ENCODE measurements around the gene PLEKHJ1.

Gene PLEKHJ1

DNA sequence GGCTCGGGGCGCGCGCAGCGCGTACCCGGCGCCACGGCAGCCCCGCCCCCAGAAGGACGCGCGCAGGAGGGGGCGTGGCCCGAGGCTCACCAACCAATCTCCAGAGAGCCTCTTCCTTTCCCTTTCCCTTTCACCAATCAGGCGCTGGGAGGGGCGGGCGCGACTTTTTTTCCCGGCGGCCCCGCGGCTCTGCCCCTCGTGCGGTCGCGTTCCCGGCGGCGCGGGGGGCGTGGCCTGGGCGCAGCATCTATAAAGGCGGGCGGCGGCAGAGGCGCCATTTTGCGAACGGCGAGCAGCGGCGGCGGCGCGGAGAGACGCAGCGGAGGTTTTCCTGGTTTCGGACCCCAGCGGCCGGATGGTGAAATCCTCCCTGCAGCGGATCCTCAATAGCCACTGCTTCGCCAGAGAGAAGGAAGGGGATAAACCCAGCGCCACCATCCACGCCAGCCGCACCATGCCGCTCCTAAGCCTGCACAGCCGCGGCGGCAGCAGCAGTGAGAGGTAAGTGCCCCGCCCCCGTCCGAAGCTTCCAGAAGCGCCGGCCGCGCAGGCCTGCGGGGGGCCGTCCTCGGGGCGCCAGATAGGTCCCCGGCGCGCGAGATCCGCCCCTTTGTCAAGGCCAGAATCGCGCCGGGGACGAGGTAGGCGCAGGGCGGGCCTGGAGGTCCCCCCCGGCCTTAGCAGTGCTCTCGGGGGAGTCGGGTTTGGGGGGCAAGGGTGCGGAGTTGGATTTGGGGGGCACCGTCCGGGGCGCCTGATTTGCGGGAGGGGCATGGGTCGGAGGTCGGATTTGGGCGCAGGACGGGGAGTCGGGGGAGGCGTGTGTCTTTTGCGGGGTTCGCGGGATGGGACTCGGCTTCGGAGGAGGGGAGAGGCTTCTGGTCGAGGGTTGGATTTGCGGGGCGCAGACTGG, 33.4 kb upstream of the PLEKHJ1 start:
- peak; percentile 99 for DNase-seq (ENCODE audit: low read depth)

DNA sequence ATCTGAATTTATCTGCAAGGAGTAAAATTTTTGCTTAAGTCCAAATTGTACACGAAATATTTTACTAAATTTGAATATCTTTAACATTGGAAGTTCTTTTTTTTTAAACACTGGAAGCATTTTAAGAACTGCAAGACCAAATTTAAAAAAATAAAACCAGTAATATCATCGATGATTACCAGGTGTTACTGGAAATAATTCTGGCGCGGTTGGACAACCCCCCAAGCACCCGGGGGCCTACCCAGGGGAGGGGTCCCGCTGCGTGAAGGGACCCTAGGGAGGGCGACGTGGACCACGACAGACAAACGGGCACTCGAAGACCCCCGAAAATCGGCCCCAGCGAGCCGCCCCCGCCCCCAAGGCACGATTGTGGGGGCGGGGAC, 32.7 kb upstream of the PLEKHJ1 start:
- no peak for DNase-seq (ENCODE audit: low read depth)

DNA sequence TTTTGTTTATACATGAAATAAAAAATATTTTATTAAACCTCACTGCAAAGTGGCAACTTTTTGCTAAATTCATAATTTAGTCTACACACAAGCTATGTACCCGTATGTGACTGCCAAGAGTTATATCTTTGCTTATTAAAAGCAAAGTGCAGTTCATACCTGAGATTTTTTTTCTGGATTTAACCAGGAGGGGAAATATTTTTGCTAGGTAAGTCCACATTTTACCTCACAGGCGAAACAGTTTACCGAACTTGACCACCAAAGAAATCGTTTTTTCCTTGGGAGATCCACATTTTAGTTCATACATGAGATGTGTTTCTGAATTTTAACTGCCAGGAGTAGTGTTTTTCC, 32.3 kb upstream of the PLEKHJ1 start:
- DNase-seq (ENCODE audit: low read depth) = no peak

DNA sequence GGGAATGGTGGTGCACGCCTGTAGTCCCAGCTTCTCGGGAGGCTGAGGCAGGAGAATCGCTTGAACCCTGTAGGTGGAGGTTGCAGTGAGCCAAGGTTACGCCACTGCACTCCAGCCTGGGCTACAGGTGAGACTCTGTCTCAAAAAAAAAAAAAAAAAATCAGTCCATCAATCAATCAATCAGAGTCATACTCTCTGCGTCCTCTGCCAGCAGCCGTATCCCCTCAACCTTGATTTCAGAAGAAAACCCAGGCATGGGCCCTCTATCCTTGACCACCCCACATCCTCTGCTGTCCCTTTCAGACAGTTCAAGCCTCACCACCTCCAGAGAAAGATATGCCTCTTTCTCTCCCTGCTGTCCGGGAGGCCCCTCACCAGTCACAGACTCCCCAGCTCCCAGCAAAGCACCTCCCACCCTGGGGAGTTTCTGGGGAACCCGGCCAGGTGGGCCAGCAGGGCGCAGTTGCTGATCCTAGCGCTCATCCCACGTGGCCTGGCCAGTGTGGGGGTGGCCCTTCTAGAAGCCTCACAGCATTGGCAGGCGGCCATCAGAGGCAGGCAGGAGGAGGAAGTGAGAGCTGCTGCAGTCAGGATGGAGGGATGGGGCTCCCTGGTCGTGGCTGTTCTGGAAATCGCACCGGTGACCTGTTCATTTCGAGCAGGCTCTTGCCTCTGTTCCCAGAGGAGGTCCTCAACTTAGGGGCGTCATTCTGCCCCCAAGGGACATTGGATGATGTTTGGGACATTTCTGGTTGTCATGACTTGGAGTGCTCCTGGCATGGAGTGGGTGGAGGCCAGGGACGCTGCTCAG, 30.3 kb upstream of the PLEKHJ1 start:
- DNase-seq (ENCODE audit: low read depth) = peak; percentile 33

DNA sequence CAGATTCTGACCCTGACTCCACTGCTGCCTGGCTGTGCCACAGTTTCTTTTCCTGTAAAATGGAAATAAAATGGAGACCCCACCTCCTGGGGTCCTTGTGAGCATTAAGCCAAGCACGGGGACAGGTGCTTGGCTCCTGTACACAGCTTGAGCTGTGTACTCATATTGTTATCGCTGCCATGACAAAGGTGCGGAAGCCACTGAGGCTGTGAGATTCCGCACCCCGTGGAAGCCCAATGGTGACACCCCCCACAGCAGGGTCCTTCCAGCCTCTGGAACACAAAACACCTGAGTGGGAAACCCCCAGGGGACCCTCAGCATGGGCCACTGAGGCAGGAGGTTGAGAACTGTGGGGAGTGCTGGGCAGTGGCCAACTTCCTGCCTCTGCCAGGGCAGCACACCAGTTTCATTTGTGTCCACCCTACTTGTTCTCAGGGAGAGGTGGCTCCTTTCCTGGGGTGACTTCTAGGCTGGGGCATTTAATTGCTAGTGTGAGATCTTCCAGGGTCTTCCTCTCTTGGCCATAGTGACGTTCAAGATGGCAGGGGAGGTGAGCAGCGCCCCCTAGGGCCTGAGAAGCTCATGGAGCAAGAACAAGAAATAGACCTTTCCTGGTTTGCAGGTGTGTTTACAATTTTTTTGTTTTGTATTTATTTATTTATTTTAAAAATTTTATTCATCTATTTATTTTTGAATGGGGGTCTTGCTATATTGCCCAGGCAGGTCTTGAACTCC, 25.5 kb upstream of the PLEKHJ1 start:
- DNase-seq (ENCODE audit: low read depth) = peak; percentile 55

DNA sequence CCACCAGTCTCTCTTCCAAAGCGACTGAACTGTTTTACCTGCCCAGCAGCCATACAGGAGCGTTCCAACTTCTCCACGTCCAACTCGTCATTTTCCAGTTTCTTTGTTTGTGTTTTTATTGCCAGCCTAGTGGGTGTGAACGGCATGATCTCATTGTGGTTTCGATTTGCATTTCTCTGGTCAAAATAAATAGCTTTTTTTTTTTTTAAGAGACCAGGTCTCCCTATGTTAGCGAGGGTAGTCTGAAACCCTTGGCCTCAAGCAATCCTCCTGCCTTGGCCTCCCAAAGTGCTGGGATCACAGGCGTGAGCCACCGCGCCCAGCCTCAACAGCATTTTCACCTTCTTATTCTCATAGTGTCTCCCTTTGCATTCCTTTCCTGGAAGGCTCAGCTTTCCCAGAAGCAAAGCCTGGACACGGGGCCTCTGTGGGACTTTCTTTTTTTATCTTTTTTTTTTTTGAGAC, 24.2 kb upstream of the PLEKHJ1 start:
- no peak for DNase-seq (ENCODE audit: low read depth)

DNA sequence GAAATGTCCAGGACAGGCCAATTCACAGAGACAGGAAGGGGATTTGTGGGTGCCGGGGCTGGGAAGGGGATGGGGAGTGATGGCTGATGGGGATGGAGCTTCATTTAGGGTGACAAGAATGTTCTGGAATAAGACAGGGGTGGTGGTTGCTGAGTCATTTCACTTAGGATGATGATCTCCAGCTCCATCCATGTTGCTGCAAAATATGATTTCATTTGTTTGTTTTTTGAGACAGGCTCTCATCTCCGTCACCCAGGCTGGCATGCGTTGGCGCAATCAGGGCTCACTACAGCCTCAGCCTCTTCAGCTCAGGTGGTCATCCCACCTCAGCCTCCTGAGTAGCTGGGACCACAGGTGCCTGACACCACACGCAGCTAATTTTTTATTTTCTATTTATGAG, 23.2 kb upstream of the PLEKHJ1 start:
- DNase-seq (ENCODE audit: low read depth) = no peak

DNA sequence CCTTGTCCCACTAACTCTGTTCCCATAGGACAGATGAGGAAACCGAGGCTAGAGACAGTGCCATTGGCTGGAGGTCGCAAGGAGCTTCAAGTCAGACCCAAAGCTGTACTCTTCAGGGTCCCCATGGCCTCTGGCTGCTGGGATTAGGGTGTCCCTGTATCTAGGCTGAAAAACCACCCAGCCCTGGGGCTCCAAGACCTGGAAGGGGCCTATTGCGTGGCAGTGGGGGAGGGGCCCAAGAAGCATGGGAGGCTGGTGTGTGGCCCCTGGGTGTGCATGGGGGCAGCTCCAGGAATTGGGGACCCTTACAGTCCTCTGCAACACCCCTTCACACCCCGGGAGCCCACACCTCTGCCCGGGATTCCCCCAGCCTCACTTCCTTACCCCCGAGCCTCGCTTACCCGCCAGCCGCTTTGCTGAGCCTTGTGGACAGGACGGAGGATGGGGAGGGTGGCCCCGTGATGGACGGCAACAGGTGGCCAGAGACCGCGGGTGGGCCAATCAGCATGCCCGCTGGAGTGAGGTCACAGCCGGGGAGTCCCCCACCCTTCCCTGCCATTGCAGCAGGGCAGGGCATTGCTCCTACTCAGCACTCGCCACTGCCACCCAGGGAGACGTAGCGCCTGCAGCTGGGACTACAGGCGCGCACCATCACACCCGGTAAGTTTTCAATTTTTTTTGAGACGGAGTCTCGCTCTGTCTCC, 20.0 kb upstream of the PLEKHJ1 start, which contains the start of gene JSRP1:
JSRP1 (minus strand) TSS at position 436 of the 704 bp plus-strand sequence. CDS start 1,103 bp downstream, outside the sequence.
- no peak for DNase-seq (ENCODE audit: low read depth)

DNA sequence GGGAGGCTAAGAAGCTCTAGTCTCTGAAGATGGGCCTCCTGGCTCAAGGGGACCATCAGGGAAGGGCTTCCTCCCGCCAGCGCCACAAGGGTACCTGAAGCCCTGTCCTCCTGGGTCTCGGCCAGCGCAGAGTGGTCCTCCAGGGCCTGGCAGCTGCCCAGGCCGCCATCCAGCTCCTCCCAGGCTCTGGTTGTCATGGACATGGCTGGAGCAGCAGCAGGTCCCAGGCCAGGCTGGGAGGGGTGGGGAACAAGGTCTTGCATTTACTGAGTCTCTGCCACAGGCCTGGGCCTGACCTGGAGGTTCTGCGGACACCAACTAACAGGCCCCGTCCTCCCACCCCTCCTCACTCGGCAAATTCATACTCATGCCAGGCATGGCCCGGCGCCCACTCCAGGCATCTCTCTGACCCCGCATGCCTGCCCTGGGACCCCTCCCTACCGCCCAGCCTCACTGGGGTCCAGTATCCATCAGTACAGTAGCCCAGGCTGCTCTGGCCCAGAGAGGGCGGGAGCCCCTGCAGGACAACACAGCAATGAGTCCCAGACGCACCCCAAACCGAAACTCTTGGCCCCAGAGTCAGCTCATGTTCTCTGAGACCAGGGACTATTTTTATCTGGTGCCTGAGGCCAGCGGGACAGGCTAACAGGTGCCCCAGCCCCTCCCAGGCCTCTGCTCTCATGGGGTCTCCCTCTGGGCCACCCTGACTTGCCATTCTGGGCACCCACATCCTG, 19.1 kb upstream of the PLEKHJ1 start:
- no peak for DNase-seq (ENCODE audit: low read depth)

DNA sequence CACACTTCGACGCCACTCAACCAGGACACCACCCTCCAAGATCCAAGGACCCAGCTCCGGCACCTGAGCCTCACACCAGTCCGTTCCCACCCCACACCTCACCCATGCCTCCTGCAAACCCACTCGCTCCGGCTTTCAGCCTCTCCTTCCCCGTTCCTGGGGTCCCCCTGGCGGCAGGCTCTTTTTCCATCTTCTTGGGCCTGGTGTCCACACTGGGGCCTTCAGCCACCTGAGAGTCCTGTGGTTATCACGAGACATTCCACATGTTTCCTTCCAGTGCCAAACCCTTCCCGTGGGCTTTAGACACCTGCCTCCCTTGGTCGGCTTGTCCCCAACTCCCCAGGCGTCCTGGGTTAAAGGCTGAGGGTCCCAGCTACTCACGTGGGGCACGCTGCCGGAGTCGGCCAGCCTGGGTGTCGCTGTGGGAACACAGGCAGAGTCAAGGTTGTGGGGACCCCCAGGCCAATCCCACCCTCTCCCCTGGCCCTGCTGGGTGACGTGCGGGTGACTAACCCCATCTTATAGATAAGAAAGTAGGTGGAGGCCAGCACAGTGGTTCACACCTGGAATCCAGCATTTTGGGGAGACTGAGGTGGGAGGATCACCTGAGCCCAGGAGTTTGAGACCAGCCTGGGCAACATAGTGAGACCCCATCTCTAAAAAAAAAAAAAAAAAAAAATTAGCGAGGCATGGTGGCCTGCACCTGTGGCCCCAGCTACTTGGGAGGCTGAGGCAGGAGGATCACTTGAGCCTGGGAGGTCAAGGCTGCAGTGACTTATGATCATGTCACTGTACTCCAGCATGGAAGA, 18.1 kb upstream of the PLEKHJ1 start:
- DNase-seq (ENCODE audit: low read depth) = no peak

DNA sequence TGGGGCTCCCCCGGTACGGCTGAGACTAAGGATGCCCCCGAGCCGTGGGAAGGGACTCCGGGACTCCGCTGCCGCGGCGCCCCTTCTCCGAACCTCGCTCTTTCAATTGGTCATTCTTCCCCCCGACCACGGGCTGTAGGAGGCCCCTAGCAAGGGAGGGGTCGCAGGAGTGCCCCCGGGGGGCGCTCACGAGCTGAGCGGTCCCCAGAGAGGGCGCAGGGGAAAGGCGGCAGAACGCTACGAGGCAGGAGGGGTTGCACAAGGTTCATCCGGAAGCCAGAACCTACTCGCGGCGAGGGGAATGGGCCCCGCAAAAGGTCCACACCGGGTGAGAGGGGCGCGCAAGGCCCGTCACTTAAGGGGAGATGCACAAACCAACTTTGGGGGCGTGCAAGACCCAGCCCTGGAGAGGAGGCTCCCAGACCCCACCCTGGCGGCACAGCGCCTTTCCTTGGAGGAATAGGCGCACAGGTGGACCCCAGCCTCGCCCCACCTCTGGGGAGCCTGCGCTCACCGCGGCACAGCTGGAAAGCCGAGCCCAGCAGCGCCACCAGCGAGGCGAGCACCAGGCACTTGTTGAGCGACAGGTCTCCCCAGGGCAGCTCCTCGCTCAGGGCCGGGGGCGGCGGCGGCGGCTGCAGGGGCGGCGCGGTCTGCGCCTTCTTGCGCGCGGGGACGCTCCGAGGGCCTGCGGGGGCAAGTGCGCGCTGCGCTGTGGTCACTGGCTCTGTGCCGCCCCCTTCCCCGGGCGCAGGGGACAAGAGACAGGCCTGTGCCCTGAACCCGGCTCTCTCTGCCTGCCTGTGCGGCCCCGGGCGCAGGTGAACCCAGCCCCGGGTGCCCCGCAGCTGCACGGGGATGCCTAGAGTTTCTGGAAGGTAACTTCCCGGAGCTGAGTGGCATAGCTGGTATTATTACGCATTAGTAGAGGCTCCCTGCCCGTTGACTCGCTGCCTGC, 17.3 kb upstream of the PLEKHJ1 start:
- no peak for DNase-seq (ENCODE audit: low read depth)

DNA sequence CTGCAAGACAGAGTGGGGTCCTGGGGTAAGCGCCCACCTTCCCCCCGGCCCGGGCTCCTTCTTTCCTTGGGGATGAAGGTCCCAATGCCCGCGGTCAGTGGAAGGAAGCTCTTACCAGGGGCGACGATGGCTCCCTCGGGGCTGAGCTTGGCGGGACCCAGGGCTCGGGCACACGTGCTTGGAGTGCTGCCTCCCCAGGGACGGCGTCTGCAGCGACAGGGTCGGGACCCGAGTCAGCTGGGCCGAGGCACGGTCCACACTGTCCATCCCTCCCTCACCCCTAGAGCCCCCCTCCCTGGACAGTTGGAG, 16.6 kb upstream of the PLEKHJ1 start:
- DNase-seq (ENCODE audit: low read depth) = no peak

DNA sequence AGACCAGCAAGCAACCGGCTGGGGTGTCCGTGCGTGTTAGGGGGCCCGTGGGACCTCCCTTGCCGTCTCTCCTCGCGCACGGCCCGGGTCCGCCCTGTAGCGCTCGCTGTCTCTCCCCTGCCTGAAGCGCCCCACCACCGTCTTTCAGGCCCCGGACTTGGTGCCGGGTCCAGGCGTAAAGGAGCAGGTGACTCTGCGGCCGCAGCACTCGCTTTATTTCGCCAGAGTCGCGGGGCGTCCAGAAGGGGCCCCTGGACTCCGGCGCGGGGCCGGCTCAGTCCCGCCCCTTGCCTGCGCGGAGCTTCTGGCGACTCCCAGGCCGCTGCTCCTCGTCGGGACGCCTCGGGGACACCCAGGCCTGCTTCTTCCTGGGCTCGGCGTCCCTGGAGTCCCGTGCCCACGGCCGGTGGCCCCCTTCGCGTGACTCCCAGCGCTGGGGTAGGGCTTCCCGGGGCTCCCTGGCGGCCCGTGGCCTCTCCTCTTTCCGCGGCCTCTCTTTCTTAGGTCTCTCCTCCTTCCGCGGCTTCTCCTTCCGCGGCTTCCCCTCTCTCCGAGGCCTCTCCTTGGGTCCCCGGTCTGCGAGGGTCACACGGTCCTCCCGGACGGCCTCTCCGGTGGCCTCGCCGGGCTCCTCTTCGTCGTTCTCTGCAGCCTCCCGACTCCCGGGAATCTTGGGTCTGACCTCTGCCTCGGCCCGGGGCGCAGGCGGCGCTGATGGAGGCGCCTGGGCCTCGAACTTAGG, 16.1 kb upstream of the PLEKHJ1 start:
- DNase-seq (ENCODE audit: low read depth) = no peak

DNA sequence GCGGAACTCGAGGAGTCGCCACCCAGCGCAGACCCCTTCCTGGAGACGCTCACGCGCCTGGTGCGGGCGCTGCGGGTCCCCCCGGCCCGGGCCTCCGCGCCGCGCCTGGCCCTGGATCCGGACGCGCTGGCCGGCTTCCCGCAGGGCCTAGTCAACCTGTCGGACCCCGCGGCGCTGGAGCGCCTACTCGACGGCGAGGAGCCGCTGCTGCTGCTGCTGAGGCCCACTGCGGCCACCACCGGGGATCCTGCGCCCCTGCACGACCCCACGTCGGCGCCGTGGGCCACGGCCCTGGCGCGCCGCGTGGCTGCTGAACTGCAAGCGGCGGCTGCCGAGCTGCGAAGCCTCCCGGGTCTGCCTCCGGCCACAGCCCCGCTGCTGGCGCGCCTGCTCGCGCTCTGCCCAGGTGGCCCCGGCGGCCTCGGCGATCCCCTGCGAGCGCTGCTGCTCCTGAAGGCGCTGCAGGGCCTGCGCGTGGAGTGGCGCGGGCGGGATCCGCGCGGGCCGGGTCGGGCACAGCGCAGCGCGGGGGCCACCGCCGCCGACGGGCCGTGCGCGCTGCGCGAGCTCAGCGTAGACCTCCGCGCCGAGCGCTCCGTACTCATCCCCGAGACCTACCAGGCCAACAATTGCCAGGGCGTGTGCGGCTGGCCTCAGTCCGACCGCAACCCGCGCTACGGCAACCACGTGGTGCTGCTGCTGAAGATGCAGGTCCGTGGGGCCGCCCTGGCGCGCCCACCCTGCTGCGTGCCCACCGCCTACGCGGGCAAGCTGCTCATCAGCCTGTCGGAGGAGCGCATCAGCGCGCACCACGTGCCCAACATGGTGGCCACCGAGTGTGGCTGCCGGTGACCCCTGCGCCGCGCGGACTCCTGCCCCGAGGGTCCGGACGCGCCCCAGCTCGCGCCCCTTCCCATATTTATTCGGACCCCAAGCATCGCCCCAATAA, 15.3 kb upstream of the PLEKHJ1 start:
- no peak for DNase-seq (ENCODE audit: low read depth)

DNA sequence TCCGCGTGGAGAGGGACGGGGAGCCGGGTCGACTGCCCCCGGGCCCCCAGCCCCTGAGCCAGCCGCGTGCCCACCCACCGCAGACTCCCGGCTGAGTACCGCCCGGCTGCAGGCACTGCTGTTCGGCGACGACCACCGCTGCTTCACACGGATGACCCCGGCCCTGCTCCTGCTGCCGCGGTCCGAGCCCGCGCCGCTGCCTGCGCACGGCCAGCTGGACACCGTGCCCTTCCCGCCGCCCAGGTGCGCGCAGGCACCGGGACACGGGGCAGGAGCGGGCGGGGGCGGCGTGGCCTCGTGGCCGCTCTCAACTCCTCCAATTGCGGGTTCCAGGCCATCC, 14.6 kb upstream of the PLEKHJ1 start:
- DNase-seq (ENCODE audit: low read depth) = no peak

DNA sequence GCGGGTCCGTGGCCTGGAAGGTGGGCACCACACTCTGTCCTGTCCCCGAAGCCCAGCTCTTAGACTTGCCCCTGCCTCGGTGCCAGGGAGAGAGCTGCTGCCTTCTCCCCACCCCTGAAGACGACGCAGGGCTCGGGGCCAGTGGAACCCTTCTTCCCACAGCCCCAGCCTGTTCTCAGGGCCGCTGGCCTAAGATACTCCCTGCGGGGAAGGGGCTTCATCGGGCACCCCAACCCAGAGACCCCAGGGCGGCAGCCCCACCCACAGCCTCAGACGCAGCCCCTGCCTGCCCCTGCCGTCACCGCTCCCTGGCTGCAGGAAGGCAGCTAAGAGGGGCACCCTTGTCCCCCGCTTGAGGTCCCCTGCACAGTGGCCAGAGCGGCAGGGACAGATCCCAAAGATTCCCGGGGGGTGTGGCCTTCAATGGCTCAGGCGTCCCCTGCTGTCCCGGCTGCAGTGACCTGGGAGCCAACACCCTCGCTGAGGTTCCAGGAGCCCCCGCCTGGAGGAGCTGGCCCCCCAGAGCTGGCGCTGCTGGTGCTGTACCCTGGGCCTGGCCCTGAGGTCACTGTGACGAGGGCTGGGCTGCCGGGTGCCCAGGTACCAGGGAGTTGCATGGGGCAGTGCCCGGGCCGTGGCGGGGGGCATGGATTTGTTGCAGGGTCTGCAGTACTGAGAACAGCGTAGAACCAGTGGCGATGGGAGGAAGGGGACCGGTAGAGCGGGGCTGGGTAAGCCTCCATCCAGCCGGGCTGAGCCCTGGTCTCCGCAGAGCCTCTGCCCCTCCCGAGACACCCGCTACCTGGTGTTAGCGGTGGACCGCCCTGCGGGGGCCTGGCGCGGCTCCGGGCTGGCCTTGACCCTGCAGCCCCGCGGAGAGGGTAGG, 14.0 kb upstream of the PLEKHJ1 start:
- no peak for DNase-seq (ENCODE audit: low read depth)
